ENCODE results near the gene PRKG2.

DNA sequence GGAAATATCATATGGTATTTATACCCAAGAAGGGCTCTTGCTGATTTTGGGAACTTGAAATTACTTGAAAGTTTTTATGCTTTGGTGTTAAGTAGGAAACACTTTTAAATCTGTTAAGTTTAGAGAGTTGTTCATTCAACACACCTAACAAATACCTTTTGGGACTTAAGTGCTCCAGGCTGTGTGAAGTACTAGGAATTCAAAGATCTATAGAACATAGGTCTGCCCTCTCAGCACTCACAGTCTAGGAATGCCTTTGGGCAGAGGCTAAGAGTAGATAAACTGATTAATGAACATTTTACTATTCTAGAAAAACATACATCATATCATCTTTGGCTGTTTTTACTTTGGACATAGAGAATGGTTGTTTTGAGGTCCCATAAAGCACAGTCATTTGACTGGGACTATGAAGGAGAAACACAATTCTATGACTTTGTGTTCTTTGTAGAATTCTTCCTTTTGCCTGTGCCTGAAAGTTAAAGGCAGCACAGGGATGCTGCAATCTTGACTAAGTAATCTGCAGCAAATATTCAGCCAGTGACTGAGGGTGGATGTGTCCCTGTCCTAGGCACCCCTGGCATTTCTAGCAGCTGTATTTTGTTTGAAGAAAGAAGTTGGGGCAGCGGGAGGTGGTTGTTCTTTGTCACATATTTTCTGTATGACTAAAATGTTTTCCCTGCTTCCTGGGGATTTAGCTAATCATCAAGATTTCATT, 176.2 kb downstream of the PRKG2 start:
- TF ChIP-seq, protein P1, sequence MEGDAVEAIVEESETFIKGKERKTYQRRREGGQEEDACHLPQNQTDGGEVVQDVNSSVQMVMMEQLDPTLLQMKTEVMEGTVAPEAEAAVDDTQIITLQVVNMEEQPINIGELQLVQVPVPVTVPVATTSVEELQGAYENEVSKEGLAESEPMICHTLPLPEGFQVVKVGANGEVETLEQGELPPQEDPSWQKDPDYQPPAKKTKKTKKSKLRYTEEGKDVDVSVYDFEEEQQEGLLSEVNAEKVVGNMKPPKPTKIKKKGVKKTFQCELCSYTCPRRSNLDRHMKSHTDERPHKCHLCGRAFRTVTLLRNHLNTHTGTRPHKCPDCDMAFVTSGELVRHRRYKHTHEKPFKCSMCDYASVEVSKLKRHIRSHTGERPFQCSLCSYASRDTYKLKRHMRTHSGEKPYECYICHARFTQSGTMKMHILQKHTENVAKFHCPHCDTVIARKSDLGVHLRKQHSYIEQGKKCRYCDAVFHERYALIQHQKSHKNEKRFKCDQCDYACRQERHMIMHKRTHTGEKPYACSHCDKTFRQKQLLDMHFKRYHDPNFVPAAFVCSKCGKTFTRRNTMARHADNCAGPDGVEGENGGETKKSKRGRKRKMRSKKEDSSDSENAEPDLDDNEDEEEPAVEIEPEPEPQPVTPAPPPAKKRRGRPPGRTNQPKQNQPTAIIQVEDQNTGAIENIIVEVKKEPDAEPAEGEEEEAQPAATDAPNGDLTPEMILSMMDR (conservative IDR thresholded peaks at IDR 0.05; ENCODE audit: low read length) = no peak
- no peak for TF ChIP-seq EZH2phosphoT487 (IDR thresholded peaks at IDR 0.05; ENCODE audit: borderline replicate concordance, low read depth, low read length)

Data from OCI-LY7 (cell line).